GM23338 (cell line): Measurements from ENCODE around the gene PLEK. TPM values are rescaled to one million over a fixed set of nuclear protein-coding genes. Genes with fewer than 3 reads are reported as not detected.

Experiments
- ATAC-seq: fragments of 200-7000 bp; cut with Tn5 transposase; 3 replicates; pipeline ENCODE4 v1.9.1; 2020
- DNase-seq: peaks from one replicate; pipeline ENCODE4 v3.0.0-alpha.2; 2015; ENCODE audit warnings: low spot score
- H2AFZ ChIP-seq: fragments of 200-600 bp; sonication (generic); 2 replicates; pipeline ENCODE4 v1.8.0; 2016; ENCODE audit warnings: antibody characterized with exemption, mild to moderate bottlenecking, moderate library complexity
- H3F3A ChIP-seq: fragments of 200-600 bp; sonication (generic); replicated peaks from 2 replicates; pipeline ENCODE4 v1.8.0; 2017; ENCODE audit warnings: antibody characterized with exemption, mixed run types, low read depth
- H3K27ac ChIP-seq: fragments of 200-600 bp; sonication (generic); 2 replicates; pipeline ENCODE4 v1.6.1; 2016; ENCODE audit warnings: low read depth
- H3K27me3 ChIP-seq: fragments of 200-600 bp; sonication (generic); 2 replicates; pipeline ENCODE4 v1.8.0; 2016; ENCODE audit warnings: mild to moderate bottlenecking, mixed run types, moderate library complexity; ENCODE audit not compliant: insufficient read depth
- H3K36me3 ChIP-seq: fragments of 200-600 bp; sonication (generic); 2 replicates; pipeline ENCODE4 v1.8.0; 2016; ENCODE audit warnings: mild to moderate bottlenecking; ENCODE audit not compliant: insufficient read depth
- H3K4me1 ChIP-seq: fragments of 200-600 bp; sonication (generic); 2 replicates; pipeline ENCODE4 v1.8.0; 2016; ENCODE audit warnings: mild to moderate bottlenecking, moderate library complexity; ENCODE audit not compliant: insufficient read depth
- H3K4me2 ChIP-seq: fragments of 200-600 bp; sonication (generic); 2 replicates; pipeline ENCODE4 v1.7.1; 2017; ENCODE audit warnings: mixed run types
- H3K4me3 ChIP-seq: fragments of 200-600 bp; sonication (generic); 2 replicates; pipeline ENCODE4 v1.6.1; 2016; ENCODE audit warnings: mixed run types
- H3K79me2 ChIP-seq: fragments of 200-600 bp; sonication (generic); replicated peaks from 2 replicates; pipeline ENCODE4 v1.8.0; 2017; ENCODE audit warnings: mild to moderate bottlenecking; ENCODE audit not compliant: insufficient read depth
- H3K9me2 ChIP-seq: fragments of 200-600 bp; sonication (generic); 2 replicates; pipeline ENCODE4 v1.8.0; 2017; ENCODE audit not compliant: insufficient read depth
- H4K20me1 ChIP-seq: fragments of 200-600 bp; sonication (generic); replicated peaks from 2 replicates; pipeline ENCODE4 v1.8.0; 2017; ENCODE audit warnings: mild to moderate bottlenecking; ENCODE audit not compliant: insufficient read depth
- H3K27ac Mint-ChIP-seq: 2 replicates; pipeline ENCODE4 v1.8.0; 2020; ENCODE audit warnings: inconsistent platforms, mild to moderate bottlenecking, moderate library complexity, mixed read lengths
- H3K27me3 Mint-ChIP-seq: 3 replicates; pipeline ENCODE4 v1.8.0; 2022; ENCODE audit warnings: low read depth, mild to moderate bottlenecking, moderate library complexity, mixed read lengths, inconsistent platforms; ENCODE audit not compliant: insufficient read depth, poor library complexity
- H3K36me3 Mint-ChIP-seq: 3 replicates; pipeline ENCODE4 v1.8.0; 2021; ENCODE audit warnings: low read depth, mild to moderate bottlenecking, inconsistent platforms, moderate library complexity, mixed read lengths
- H3K4me1 Mint-ChIP-seq: 3 replicates; pipeline ENCODE4 v1.8.0; 2020; ENCODE audit warnings: mild to moderate bottlenecking, inconsistent platforms, mixed read lengths
- H3K4me3 Mint-ChIP-seq: 3 replicates; pipeline ENCODE4 v1.8.0; 2021; ENCODE audit warnings: moderate library complexity, mild to moderate bottlenecking, inconsistent platforms, mixed read lengths
- H3K9me3 Mint-ChIP-seq: 3 replicates; pipeline ENCODE4 v1.8.0; 2020; ENCODE audit warnings: moderate library complexity, mild to moderate bottlenecking, inconsistent platforms, mixed read lengths
- JUNB ChIP-seq: IDR thresholded peaks from one replicate; pipeline ENCODE4 v1.6.1; 2016; ENCODE audit warnings: antibody characterized with exemption; ENCODE audit not compliant: unreplicated experiment
- REST ChIP-seq: IDR thresholded peaks from one replicate; pipeline ENCODE4 v1.6.1; 2018; ENCODE audit warnings: antibody characterized with exemption; ENCODE audit not compliant: unreplicated experiment
- ZNF114 ChIP-seq: fragments of 250-450 bp; sonication (Bioruptor Pico); IDR thresholded peaks from 2 replicates; pipeline ENCODE4 v1.5.0; 2020; ENCODE audit warnings: mild to moderate bottlenecking, moderate library complexity
- ZNF331 ChIP-seq: fragments of 250-450 bp; sonication (Bioruptor Pico); IDR thresholded peaks from 2 replicates; pipeline ENCODE4 v1.5.0; 2020; ENCODE audit warnings: low read depth, mild to moderate bottlenecking, moderate library complexity
- ZNF462 ChIP-seq: fragments of 250-450 bp; sonication (Bioruptor Pico); IDR thresholded peaks from 2 replicates; pipeline ENCODE4 v1.5.0; 2020; ENCODE audit warnings: mild to moderate bottlenecking, moderate library complexity
- polyA plus RNA-seq: library from polyadenylated mRNA; unstranded; fragments of >200 nt; fragmentation: Nextera tagmentation; extraction: Ambion mirVana; gene quantifications from 2 replicates; pipeline ENCODE4 v1.2.1, GENCODE V29; 2016
- total RNA-seq: library from RNA; depleted of rRNA; stranded (reverse); fragments of >200 nt; shearing (Covaris generic); gene quantifications from 2 replicates; pipeline ENCODE4 v1.2.3, GENCODE V29; 2014

The PLEK gene
- total and polyA plus RNA-seq, 2 experiments from 2014 or later = 0.06 TPM; not detected in 1

- 0 out of 2 replicates have a peak, but pooled peaks cover 6% of the 10 kb centered on the region for H3K9me2 ChIP-seq
- Mint-ChIP-seq H3K27ac (no peak overlapping the region), H3K4me3 (no peak overlapping the region), H3K36me3 (no peaks in the 10 kb centered on the region), H3K4me1 (peaks cover 4% of the 10 kb centered on the region; the same call in 1 of the 3 replicates), H3K9me3 (no peaks in the 10 kb centered on the region), H3K27me3 (peaks cover 2% of the 10 kb centered on the region)
- DNase-seq (no peak), ATAC-seq (no peak)
- no peaks in the 10 kb centered on the region for H4K20me1 ChIP-seq
- no peaks in the 10 kb centered on the region for H3K4me1 ChIP-seq
- no peak overlapping the region for H3K4me3 ChIP-seq
- H2AFZ ChIP-seq = no peak overlapping the region
- no peaks in the 10 kb centered on the region for H3K36me3 ChIP-seq
- no peaks in the 10 kb centered on the region for H3K79me2 ChIP-seq
- no peaks in the 10 kb centered on the region for H3K27me3 ChIP-seq
- no peaks in the 10 kb centered on the region for H3F3A ChIP-seq
- H3K4me2 ChIP-seq = no peak overlapping the region
- H3K27ac ChIP-seq = no peak overlapping the region
- TF ChIP-seq ZNF114 (CRISPR knock-in tag) (no peak), JUNB (no peak), REST (no peak)
These were observed 20.8 kb downstream of the PLEK start for GRCh38 chr2:68385907-68386287.

GRCh38 chr2:68386365-68386764 lies 21.3 kb downstream of the PLEK start:
- no peaks in the 10 kb centered on the region for H3K36me3 ChIP-seq
- no peaks in the 10 kb centered on the region for H3K9me3 Mint-ChIP-seq
- H3K4me1 ChIP-seq = no peaks in the 10 kb centered on the region
- DNase-seq (no peak), ATAC-seq (no peak)
- H3K4me2 ChIP-seq = no peak overlapping the region
- no peaks in the 10 kb centered on the region for H3F3A ChIP-seq
- H4K20me1 ChIP-seq = no peaks in the 10 kb centered on the region
- no peak overlapping the region for H3K27ac Mint-ChIP-seq
- H3K27me3 Mint-ChIP-seq = peaks cover 2% of the 10 kb centered on the region
- no peaks in the 10 kb centered on the region for H3K27me3 ChIP-seq
- H3K36me3 Mint-ChIP-seq = no peaks in the 10 kb centered on the region
- peaks cover 4% of the 10 kb centered on the region; the same call in 1 of the 3 replicates for H3K4me1 Mint-ChIP-seq
- no peak overlapping the region for H3K4me3 Mint-ChIP-seq
- H3K27ac ChIP-seq = no peak overlapping the region
- H3K4me3 ChIP-seq = no peak overlapping the region
- 0 out of 2 replicates have a peak, but pooled peaks cover 2% of the 10 kb centered on the region for H3K9me2 ChIP-seq
- H3K79me2 ChIP-seq = no peaks in the 10 kb centered on the region
- TF ChIP-seq ZNF462 (CRISPR knock-in tag) (no peak), ZNF331 (no peak), REST (no peak)
- 0 out of 2 replicates have a peak overlapping the region, but pooled peaks have one; percentile 18 for H2AFZ ChIP-seq
